Measurements from ENCODE around the gene NEURL1B.

NEURL1B gene

DNA sequence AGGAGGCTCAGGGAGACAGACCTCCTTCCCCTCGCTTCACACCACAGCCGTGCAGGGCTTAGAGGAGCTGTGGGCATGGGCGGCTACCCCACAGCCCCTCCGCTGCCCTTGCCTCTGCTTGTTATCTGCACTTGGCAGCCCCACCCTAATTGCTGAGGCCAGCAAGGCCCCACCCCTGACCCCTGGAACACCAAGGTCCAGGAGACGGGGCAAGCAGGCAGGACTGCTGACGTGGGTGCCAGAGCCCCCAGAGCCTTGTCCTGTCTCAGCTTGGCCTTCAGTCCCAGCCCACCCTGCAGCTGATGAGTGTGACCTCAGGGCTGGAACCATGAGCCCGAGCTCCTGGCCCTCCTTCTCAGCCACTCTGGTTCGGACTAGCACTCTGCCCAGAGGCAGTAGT lies 29.1 kb upstream of the NEURL1B start:
- DNase-seq = no peak

DNA sequence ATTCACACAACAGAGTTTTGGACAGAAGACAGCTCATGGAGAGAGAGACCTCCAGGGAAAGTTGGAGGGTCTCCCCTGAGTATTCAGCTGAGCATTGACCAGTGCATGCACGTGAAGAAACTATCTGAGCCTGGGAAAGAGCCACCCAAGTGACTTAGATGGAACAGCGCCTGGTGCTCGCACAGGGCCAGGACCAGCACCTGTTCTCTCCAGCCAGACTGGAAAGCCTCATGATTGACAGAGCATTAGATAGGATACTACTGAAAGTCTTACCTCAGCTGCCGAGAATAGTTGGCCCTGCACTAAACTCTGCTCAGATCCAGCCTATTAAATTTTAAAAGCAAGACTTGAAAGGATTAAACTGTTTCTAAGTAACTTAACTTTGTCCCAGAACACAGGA lies 28.3 kb upstream of the NEURL1B start:
- DNase-seq = no peak

GRCh38 chr5:172616136-172616535 lies 24.9 kb upstream of the NEURL1B start:
- DNase-seq = no peak

GRCh38 chr5:172616730-172617129 lies 24.3 kb upstream of the NEURL1B start:
- DNase-seq = no peak

GRCh38 chr5:172617817-172618216 lies 23.2 kb upstream of the NEURL1B start:
- DNase-seq = no peak

- DNase-seq = no peak
Observed at GRCh38 chr5:172618574-172619365, 22.3 kb upstream of the NEURL1B start.

DNA sequence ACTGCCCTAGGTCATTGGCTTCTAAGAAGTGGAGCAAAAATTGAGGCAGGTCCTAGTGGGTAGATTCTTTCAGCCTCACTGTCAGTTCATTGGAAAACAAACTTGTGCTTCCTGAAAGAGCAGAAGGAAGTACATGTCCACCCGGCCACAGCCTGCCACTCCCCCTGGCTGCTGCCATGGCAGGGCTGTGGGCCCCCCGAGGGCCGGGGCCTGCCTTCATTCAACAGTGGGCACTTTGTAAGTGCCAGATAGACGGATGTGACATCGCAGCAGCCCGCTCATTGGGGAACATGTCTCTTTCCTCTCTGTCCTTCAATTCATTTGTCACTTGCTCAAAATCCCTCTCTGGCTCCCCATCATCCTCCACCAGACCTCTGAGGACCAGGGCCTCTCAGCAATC lies 20.6 kb upstream of the NEURL1B start:
- no peak for DNase-seq

- DNase-seq = no peak
Observed at GRCh38 chr5:172622091-172623046, 18.7 kb upstream of the NEURL1B start.

GRCh38 chr5:172623313-172623980 lies 17.6 kb upstream of the NEURL1B start:
- no peak for DNase-seq

- no peak for DNase-seq
Observed at GRCh38 chr5:172624083-172624995, 16.7 kb upstream of the NEURL1B start.

DNA sequence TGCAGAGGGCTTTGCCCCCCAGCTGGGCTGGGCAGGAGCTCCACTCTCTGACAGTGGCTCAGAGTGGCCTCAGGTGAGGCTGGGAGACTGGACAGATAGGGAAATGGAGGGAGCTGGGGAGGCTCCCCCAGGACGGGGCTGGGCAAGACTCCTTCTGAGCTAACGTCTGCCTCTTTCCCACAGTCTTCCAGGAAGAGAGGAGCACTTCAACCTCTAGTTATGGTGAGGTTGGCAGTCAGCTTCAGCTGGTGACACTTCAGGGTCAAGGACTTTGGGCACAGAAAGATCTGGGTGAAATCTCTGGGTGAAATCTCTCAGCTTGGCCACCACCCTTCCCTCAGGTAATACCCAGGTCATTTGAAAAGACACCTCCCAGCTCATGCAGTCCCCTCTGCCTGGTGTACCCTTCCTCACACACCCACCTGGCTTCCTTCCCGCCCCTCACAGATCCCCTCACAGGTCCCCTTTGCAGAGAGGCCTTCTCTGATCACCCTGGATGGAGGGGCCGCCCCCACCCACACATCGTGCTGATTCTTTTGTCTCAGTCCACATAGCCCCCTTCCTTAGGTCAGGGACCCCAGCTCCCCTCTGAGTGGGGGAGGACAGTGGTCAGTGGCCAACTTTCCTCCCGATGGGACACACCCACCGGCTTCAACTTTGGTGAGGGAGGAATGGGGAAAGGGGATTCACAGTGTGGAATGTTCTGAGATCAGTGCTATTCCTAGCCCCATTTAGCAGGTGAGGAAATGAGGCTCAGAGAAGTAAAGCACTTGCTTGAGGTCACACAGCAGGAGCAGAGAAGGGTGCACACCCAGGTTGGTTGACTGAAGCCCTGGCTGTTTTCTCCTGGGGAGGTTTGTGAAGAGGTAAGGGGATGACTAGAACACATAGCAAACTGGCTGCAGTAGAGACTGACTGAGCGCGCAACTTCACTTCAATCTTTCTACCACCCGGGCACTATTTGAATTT lies 15.8 kb upstream of the NEURL1B start:
- no peak for DNase-seq

DNA sequence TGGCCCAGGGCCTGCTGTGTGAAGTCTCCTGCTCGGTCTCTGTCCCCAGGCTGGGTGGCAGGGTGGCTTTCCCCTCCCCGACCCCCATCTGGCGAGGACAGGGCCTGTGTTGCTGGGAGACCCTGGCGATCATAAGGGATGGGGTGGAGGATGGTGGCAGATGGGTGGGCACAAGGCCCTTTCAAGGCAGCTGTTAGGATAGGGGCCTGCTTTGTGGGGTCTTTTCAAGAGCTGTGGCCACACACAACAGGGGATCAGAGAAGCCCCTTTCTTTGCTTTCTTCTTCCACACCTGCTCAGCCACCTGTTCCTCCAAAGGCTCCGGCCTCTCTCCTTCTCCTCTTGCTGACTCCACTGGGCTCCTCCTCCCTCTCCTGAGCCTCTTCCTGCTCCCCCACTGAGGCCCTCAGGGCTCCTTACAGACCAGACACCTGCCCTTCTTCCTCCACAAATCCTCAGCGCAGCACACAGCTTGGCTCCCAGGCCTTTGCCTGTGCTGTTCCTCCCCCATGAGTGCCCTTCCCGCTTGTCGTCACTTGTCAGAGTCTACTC lies 15.0 kb upstream of the NEURL1B start:
- DNase-seq = no peak

DNA sequence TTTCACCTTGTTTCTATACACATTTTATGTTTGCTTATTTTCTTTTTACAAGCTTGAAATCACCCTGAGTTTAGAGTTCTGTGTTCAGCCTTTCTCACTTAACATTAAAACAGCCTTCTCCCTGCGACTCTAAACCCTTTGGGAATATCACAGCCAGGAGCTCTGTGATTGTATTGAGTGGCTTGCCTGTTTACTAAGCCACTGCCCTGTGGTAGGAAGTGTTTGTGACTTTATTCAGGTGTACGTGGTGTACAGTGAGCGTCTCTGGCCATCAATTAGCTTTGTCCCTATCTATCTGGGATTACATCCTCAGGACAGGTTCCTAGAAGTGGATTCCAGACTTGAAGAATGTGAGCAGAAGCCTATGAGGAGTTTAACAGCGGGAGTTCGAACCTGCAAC lies 11.0 kb upstream of the NEURL1B start:
- no peak for DNase-seq

DNA sequence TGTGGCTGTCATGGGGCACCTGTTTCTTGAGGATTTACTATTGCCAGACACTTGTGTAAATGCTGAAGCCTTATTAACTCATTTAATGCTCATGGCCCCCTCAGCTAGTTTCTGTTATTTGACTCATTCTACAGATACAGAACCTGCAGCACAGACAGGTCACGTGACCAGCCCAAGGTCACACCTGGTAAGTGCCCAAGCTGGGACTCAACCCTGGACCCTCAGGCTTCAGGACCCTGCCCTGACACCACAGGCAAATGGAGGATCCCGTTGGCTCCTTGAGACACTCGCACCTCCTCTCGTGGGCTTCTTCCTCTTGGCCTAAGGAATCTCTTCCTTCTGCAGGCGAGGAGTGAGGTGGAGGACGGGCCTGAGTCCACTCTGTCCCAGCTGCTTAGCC lies 10.6 kb upstream of the NEURL1B start:
- no peak for DNase-seq

- DNase-seq = no peak
Observed at GRCh38 chr5:172630986-172631385, 10.1 kb upstream of the NEURL1B start.

GRCh38 chr5:172632346-172633092 lies 8.5 kb upstream of the NEURL1B start:
- DNase-seq = no peak

GRCh38 chr5:172633403-172633970 lies 7.6 kb upstream of the NEURL1B start:
- no peak for DNase-seq

DNA sequence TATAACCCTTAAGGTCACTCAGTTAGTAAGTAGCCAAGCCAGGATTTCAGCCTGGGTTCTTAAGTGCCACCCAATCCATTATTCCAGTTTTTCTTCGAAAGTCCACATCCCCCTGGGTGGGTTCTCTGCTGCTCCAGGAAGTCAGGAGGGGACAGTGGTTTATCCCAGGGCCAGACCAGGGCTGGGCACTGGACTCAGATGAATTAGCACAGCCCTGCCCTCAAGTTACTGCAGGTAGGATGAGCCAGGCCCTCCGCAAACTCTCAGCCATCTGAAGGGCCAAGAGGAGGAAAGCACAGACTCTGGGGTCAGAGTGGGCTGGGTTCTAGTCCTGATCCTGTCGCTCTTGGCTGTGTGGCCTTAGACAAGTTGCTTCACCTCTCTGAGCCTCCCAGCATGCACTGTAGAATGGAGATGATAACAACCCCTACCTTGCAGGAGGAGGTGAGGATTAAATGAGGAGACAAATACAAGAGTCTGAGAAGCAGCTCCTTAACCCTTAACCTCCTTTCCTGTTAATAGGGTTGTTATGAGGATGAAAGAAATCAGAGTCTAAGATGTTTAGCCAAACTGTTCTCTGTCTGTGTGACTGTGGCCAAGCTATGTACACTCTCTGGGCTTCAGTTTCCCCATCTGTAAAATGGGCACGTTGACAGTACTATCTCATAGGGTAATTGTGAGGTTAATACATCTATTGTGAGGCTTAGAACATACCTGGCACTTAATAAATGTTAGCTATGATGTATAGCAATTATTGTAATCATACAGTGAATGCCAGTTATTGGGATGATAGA lies 6.8 kb upstream of the NEURL1B start:
- no peak for DNase-seq

DNA sequence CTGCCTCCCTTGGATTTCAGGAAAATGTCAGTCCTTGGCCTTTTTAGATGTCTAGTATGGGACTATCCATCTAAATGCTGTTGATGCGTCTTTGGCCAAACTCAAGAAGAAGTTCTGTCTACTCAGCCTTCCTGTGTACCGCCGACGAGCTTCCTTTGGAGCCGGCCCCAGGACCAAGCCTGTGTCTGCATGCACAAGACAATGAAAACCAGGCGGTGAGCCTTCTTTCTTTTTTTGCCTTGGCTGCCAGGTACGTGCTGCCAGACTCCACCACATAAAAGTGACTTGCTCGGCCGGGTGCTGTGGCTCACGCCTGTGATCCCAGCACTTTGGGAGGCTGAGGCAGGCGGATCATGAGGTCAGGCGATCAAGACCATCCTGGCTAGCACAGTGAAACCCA lies 6.0 kb upstream of the NEURL1B start:
- no peak for DNase-seq

Measured in NCI-H1930 (cell line).